ENCODE results near the gene C2orf49. TPM values are rescaled to one million over a fixed set of nuclear protein-coding genes. Genes with fewer than 3 reads are reported as not detected.

Gene C2orf49
- total and polyA plus RNA-seq, 2 donors (not counting 1 experiment from before 2014, with no cell fraction given), result 7.5 to 29.3 TPM

DNA sequence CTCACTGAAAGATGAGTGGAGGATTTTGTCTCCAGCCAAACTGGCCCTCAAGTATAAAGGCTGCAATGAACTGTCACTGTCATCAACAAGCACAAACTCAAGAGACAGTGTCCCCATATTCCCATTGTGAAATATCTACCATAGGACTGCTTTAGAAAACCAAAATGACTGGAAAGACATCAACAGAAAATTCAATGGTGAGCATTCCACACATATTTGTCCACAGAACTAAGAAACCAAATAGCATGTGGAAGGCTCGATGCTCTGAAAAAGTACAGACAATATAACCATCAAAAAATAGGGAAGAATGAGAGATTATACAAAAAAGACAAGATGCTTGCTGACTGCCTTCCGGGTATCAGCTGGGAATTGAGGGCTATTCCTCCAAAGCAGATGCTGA is 45.4 kb upstream of the C2orf49 start:
- H3K4me2 ChIP-seq (replicated peaks; ENCODE audit: low read depth, low read length, poor library complexity, severe bottlenecking), result no peak overlapping the region
- 86% methylated on average over 1 of the region's 2 CpGs for WGBS (ENCODE audit: insufficient coverage)
- no peaks in the 10 kb centered on the region for H3K27me3 ChIP-seq (replicated peaks in 1 of 4; ENCODE audit: control extremely low read depth in 1 of 4, control insufficient read depth in 3 of 4, insufficient read depth in 4 of 4, low read length in 3 of 4)
- no peaks in the 10 kb centered on the region for H3K9me3 ChIP-seq (ENCODE audit: control extremely low read depth in 1 of 3, control insufficient read depth in 2 of 3, insufficient read depth in 1 of 3, low read length in 2 of 3)
- no peaks in the 10 kb centered on the region for H4K20me1 ChIP-seq (ENCODE audit: control insufficient read depth, insufficient read depth, low read length, poor library complexity, severe bottlenecking)
- no peak overlapping the region for H3K9ac ChIP-seq (ENCODE audit: low read length)
- Mint-ChIP-seq H3K27me3 (no peaks in the 10 kb centered on the region), H3K9me3 (ENCODE audit: insufficient read depth) (no peaks in the 10 kb centered on the region), H3K4me3 (no peak overlapping the region), H3K27ac (no peak overlapping the region), H3K4me1 (no peaks in the 10 kb centered on the region)
- CTCF ChIA-PET, result no interaction called here
- H3K79me2 ChIP-seq (ENCODE audit: control insufficient read depth, insufficient read depth, low read length), result peaks cover 4% of the 10 kb centered on the region
- TF ChIP-seq EZH2 (IDR thresholded peaks at IDR 0.05; ENCODE audit: borderline replicate concordance, insufficient read depth, low read depth, low read length, poor library complexity, severe bottlenecking) (no peak), CTCF (IDR thresholded peaks at IDR 0.05) (no peak)
- no peak for ATAC-seq (ENCODE audit: low read depth)
- POLR2A ChIA-PET, result no interaction called here
- H3K4me3 ChIP-seq (ENCODE audit: control extremely low read depth in 1 of 5, extremely low read depth in 1 of 5, insufficient read depth in 1 of 5, low read depth in 2 of 5, low read length in 4 of 5), result no peak overlapping the region
- H2AFZ ChIP-seq (ENCODE audit: insufficient read depth, low read depth, low read length, poor library complexity, severe bottlenecking), result no peak overlapping the region
- no peaks in the 10 kb centered on the region for H3K4me1 ChIP-seq (ENCODE audit: control insufficient read depth in 2 of 2, insufficient read depth in 2 of 2, low read length in 2 of 2)
- no peak for DNase-seq
- no peak overlapping the region for H3K27ac ChIP-seq (ENCODE audit: low read length in 2 of 2)
- intact Hi-C loops (cut with micrococcal nuclease), result no loop called here
- peaks cover 3 to 63% of the 10 kb centered on the region in 2 experiments for H3K36me3 ChIP-seq (replicated peaks in 1 of 2; ENCODE audit: control extremely low read depth in 1 of 2, control insufficient read depth in 1 of 2, extremely low read depth in 1 of 2, insufficient read depth in 2 of 2, low read length in 1 of 2)

GRCh38 chr2:105294046-105294445 is 43.3 kb upstream of the C2orf49 start:
- CTCF ChIA-PET, result interaction anchor here (0.9 to 1.7 kb wide), 4 partner anchors 10 to 179 kb away, joined by 3 to 4 read pairs (median 3); no protein-coding TSS in a partner anchor
- POLR2A ChIA-PET, result no interaction called here
- WGBS (ENCODE audit: insufficient coverage), result 100% methylated on average over 5 of the region's 6 CpGs

More at GRCh38 chr2:105294046-105294445, 43.3 kb upstream of the C2orf49 start:
- H3K9me3 ChIP-seq (ENCODE audit: control extremely low read depth in 1 of 3, control insufficient read depth in 2 of 3, insufficient read depth in 1 of 3, low read length in 2 of 3), result no peaks in the 10 kb centered on the region
- H3K9me3 Mint-ChIP-seq (ENCODE audit: insufficient read depth), result no peaks in the 10 kb centered on the region
- H3K4me2 ChIP-seq (replicated peaks; ENCODE audit: low read depth, low read length, poor library complexity, severe bottlenecking), result no peak overlapping the region
- no peaks in the 10 kb centered on the region for H3K4me1 ChIP-seq (ENCODE audit: control insufficient read depth in 2 of 2, insufficient read depth in 2 of 2, low read length in 2 of 2)
- ATAC-seq (ENCODE audit: low read depth) (no peak), DNase-seq (no peak)
- H3K4me3 ChIP-seq (ENCODE audit: control extremely low read depth in 1 of 5, extremely low read depth in 1 of 5, insufficient read depth in 1 of 5, low read depth in 2 of 5, low read length in 4 of 5), result no peak overlapping the region
- H3K27ac Mint-ChIP-seq, result no peak overlapping the region
- no peak for TF ChIP-seq CTCF (IDR thresholded peaks at IDR 0.05)
- no peak for TF ChIP-seq EZH2 (IDR thresholded peaks at IDR 0.05; ENCODE audit: borderline replicate concordance, insufficient read depth, low read depth, low read length, poor library complexity, severe bottlenecking)
- no peaks in the 10 kb centered on the region for H3K27me3 Mint-ChIP-seq
- H3K4me1 Mint-ChIP-seq, result no peaks in the 10 kb centered on the region
- intact Hi-C loops (cut with micrococcal nuclease), result no loop called here
- H3K36me3 ChIP-seq (replicated peaks in 1 of 2; ENCODE audit: control extremely low read depth in 1 of 2, control insufficient read depth in 1 of 2, extremely low read depth in 1 of 2, insufficient read depth in 2 of 2, low read length in 1 of 2), result peaks cover 3 to 64% of the 10 kb centered on the region in 2 experiments
- H3K4me3 Mint-ChIP-seq, result no peak overlapping the region
- H3K27ac ChIP-seq (ENCODE audit: low read length in 2 of 2), result no peak overlapping the region
- H4K20me1 ChIP-seq (ENCODE audit: control insufficient read depth, insufficient read depth, low read length, poor library complexity, severe bottlenecking), result peaks cover 2% of the 10 kb centered on the region
- H3K79me2 ChIP-seq (ENCODE audit: control insufficient read depth, insufficient read depth, low read length), result peaks cover 4% of the 10 kb centered on the region
- H3K27me3 ChIP-seq (replicated peaks in 1 of 4; ENCODE audit: control extremely low read depth in 1 of 4, control insufficient read depth in 3 of 4, insufficient read depth in 4 of 4, low read length in 3 of 4), result no peaks in the 10 kb centered on the region
- no peak overlapping the region for H3K9ac ChIP-seq (ENCODE audit: low read length)
- no peak overlapping the region for H2AFZ ChIP-seq (ENCODE audit: insufficient read depth, low read depth, low read length, poor library complexity, severe bottlenecking)

Measured in B cell (primary cell).